EL (cell line): Measurements from ENCODE around the gene RAB34.

Experiments
- DNase-seq: peaks from one replicate; pipeline ENCODE4 v3.0.0-alpha.2; 2016

Gene RAB34

GRCh38 chr17:28675490-28675889, 42.2 kb downstream of the RAB34 start:
- DNase-seq = no peak

DNA sequence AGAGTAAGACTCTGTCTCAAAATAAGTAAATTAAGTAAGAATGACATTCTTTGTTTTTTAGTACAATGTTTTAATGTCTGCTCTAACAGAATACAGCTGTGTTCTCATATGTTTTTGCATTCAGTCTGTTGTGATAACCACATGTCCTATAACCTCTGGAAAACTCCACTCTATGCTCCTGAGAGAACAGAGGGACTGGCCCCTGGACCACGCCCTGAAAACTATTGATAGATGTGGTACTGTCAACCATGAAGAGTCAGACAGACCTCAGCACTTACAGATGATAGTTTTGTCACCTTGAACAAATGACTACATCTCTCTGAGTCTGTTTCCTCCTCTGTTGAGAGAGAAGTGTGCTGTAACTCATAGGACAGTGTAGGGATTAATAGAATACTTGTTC, 47.8 kb downstream of the RAB34 start:
- DNase-seq = no peak

DNA sequence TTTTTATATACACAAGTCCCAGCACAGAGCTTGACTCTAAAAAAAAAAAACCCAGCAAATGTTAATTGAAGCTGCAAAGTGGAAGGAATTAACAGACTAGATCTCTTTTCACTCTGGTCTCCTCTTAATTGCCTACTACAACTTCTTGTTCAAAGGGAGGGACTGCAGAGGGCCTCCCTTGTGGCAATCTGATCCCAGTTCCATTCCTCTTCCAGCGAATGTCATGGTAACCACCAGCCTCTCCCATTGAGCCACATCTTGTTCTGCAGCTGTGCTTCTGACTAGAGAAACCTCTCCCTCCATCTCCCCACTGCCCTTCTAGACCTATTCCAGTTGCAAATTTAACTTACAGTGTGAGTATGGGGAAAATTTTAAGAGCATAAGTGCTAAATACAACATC, 49.8 kb downstream of the RAB34 start:
- DNase-seq = no peak

GRCh38 chr17:28665994-28666393, 51.7 kb downstream of the RAB34 start:
- no peak for DNase-seq
